Measurements from ENCODE around the gene ADORA2B.

GRCh38 chr17:16025202-16025601 lies 80.3 kb downstream of the ADORA2B start:
- no peak for TF ChIP-seq CTCF (IDR thresholded peaks at IDR 0.05)
- TF ChIP-seq POLR2A (IDR thresholded peaks at IDR 0.05), result no peak
- no peak for TF ChIP-seq POLR2AphosphoS5 (IDR thresholded peaks at IDR 0.05)

All from prostate gland (tissue), 2 donors.